B cell (primary cell): Measurements from ENCODE around the gene ALKAL2. TPM values are rescaled to one million over a fixed set of nuclear protein-coding genes. Genes with fewer than 3 reads are reported as not detected.

ENCODE experiments used
- ATAC-seq: fragments of 200-7000 bp; cut with Tn5 transposase; one replicate; pipeline ENCODE4 v1.10.0; 2021; ENCODE audit warnings: low read depth, mild to moderate bottlenecking, moderate number of reproducible peaks, moderate library complexity
- CTCF ChIA-PET: fragments of 350-600 bp; sonication (Branson Sonifier 250); formaldehyde crosslinking; loops from one replicate; lab custom pipeline; 2021; ENCODE audit warnings: antibody characterized with exemption, inconsistent platforms; lab: Charles Lee
- POLR2A ChIA-PET: fragments of 350-600 bp; sonication (Branson Sonifier 250); formaldehyde crosslinking; loops from one replicate; lab custom pipeline; 2021; ENCODE audit warnings: antibody characterized with exemption; lab: Charles Lee
- DNase-seq: peaks from one replicate; pipeline ENCODE4 v3.0.0; 2013
- H2AFZ ChIP-seq: 2 replicates; pipeline ENCODE4 v1.6.1; 2012; ENCODE audit warnings: mild to moderate bottlenecking, low read depth, low read length; ENCODE audit not compliant: insufficient read depth, poor library complexity, severe bottlenecking
- H3K27ac ChIP-seq, 2 donors: 1 replicate in 1 of 2; 2 replicates in 1 of 2; pipeline ENCODE4 v1.5.1; 2012 to 2013; ENCODE audit warnings: low read length in 2 of 2, mild to moderate bottlenecking in 2 of 2, moderate library complexity in 1 of 2
- H3K27me3 ChIP-seq, 4 experiments: fragments of 200-600 bp in 1 of 4; sonication (generic) in 1 of 4; replicated peaks in 1 of 4; 1 replicate in 2 of 4; 2 replicates in 2 of 4; pipeline versions ENCODE4 v1.6.1 to v1.7.0; 2013 to 2016; ENCODE audit warnings: low read length in 3 of 4, mild to moderate bottlenecking in 2 of 4, mixed read lengths in 1 of 4, moderate library complexity in 1 of 4; ENCODE audit not compliant: insufficient read depth in 4 of 4, control insufficient read depth in 3 of 4; ENCODE audit errors: control extremely low read depth in 1 of 4
- H3K36me3 ChIP-seq, 2 experiments: replicated peaks in 1 of 2; 1 replicate in 1 of 2; 2 replicates in 1 of 2; pipeline versions ENCODE4 v1.6.1 to v1.7.1; 2013; ENCODE audit warnings: low read length in 1 of 2; ENCODE audit not compliant: insufficient read depth in 2 of 2, control insufficient read depth in 1 of 2; ENCODE audit errors: control extremely low read depth in 1 of 2, extremely low read depth in 1 of 2
- H3K4me1 ChIP-seq, 2 donors: fragments of 200-600 bp in 1 of 2; sonication (generic) in 1 of 2; 1 replicate in 1 of 2; 2 replicates in 1 of 2; pipeline versions ENCODE4 v1.5.1 to v1.6.1; 2013 to 2017; ENCODE audit warnings: low read length in 2 of 2; ENCODE audit not compliant: control insufficient read depth in 2 of 2, insufficient read depth in 2 of 2
- H3K4me2 ChIP-seq: replicated peaks from 2 replicates; pipeline ENCODE3; 2012; ENCODE audit warnings: mild to moderate bottlenecking, low read depth, low read length; ENCODE audit not compliant: poor library complexity, severe bottlenecking
- H3K4me3 ChIP-seq, 5 experiments: fragments of 200-600 bp in 1 of 5; sonication (generic) in 1 of 5; 1 replicate in 3 of 5; 2 replicates in 2 of 5; pipeline versions ENCODE4 v1.5.1 to v1.7.0; 2011 to 2016; ENCODE audit warnings: low read length in 4 of 5, mild to moderate bottlenecking in 4 of 5, low read depth in 2 of 5, control low read depth in 1 of 5, moderate library complexity in 1 of 5; ENCODE audit not compliant: insufficient read depth in 1 of 5; ENCODE audit errors: control extremely low read depth in 1 of 5, extremely low read depth in 1 of 5
- H3K79me2 ChIP-seq: fragments of 200-600 bp; sonication (generic); one replicate; pipeline ENCODE4 v1.6.0; 2016; ENCODE audit warnings: low read length; ENCODE audit not compliant: control insufficient read depth, insufficient read depth
- H3K9ac ChIP-seq: fragments of 200-600 bp; sonication (generic); 2 replicates; pipeline ENCODE4 v1.6.1; 2017; ENCODE audit warnings: mild to moderate bottlenecking, low read length, moderate library complexity
- H3K9me3 ChIP-seq, 3 donors: one replicate each; pipeline versions ENCODE4 v1.6.1 to v1.7.1; 2013; ENCODE audit warnings: low read length in 2 of 3; ENCODE audit not compliant: control insufficient read depth in 2 of 3, insufficient read depth in 1 of 3; ENCODE audit errors: control extremely low read depth in 1 of 3
- H4K20me1 ChIP-seq: 2 replicates; pipeline ENCODE4 v1.6.0; 2012; ENCODE audit warnings: mild to moderate bottlenecking, low read length; ENCODE audit not compliant: insufficient read depth, control insufficient read depth, poor library complexity, severe bottlenecking
- H3K27ac Mint-ChIP-seq: one replicate; pipeline ENCODE4 v1.8.0; 2021; ENCODE audit warnings: mixed read lengths
- H3K27me3 Mint-ChIP-seq: one replicate; pipeline ENCODE4 v1.8.0; 2021; ENCODE audit warnings: mixed read lengths
- H3K4me1 Mint-ChIP-seq: one replicate; pipeline ENCODE4 v1.8.0; 2021; ENCODE audit warnings: mixed read lengths
- H3K4me3 Mint-ChIP-seq: one replicate; pipeline ENCODE4 v1.8.0; 2021; ENCODE audit warnings: mixed read lengths
- H3K9me3 Mint-ChIP-seq: one replicate; pipeline ENCODE4 v1.8.0; 2022; ENCODE audit warnings: mixed read lengths; ENCODE audit not compliant: insufficient read depth
- CTCF ChIP-seq: fragments of 200-600 bp; IDR thresholded peaks from one replicate; pipeline ENCODE4 v1.8.0; 2022; ENCODE audit warnings: antibody characterized with exemption, mild to moderate bottlenecking
- EZH2 ChIP-seq: IDR thresholded peaks from 2 replicates; pipeline ENCODE4 v1.6.1; 2012; ENCODE audit warnings: borderline replicate concordance, low read depth, mild to moderate bottlenecking, moderate library complexity, low read length; ENCODE audit not compliant: insufficient read depth, poor library complexity, severe bottlenecking
- WGBS: methylation state at CpG from one replicate; pipeline ENCODE4 v1.1.5; 2013; ENCODE audit warnings: missing lambda C conversion rate; ENCODE audit not compliant: insufficient coverage; 5-methylcytosine and 5-hydroxymethylcytosine counted together
- intact Hi-C: fragments of 100-400 bp; cut with micrococcal nuclease; formaldehyde crosslinking; loops from one replicate; pipeline ENCODE4 v1.10.0; 2022
- polyA plus RNA-seq: library from polyadenylated mRNA; depleted of rRNA; stranded (reverse); fragments of >200 nt; gene quantifications from 2 replicates; pipeline ENCODE4 v1.2.3, GENCODE V29; 2012
- total RNA-seq, 2 donors: library from RNA; stranded (reverse); fragments of 120-200 nt in 1 of 2; gene quantifications; 1 replicate in 1 of 2; 2 replicates in 1 of 2; pipeline versions ENCODE4 v1.2.3 to v1.2.4, GENCODE V29; 2013 to 2022

ALKAL2 gene
- total and polyA plus RNA-seq, 2 donors (not counting 1 experiment from before 2014, with no cell fraction given), result 0.79 to 5.3 TPM

GRCh38 chr2:252001-252602 is 35.8 kb downstream of the ALKAL2 start:
- ChIA-PET CTCF (interaction anchor here (1.8 to 2.8 kb wide), 2 partner anchors 384 to 386 kb away, joined by 4 to 9 read pairs; no protein-coding TSS in a partner anchor), POLR2A (no interaction called here)
- no peaks in the 10 kb centered on the region for H3K9me3 Mint-ChIP-seq

More at GRCh38 chr2:252001-252602, 35.8 kb downstream of the ALKAL2 start:
- Histone ChIP-seq H3K79me2 (no peaks in the 10 kb centered on the region), H3K4me2 (no peak overlapping the region), H4K20me1 (no peaks in the 10 kb centered on the region), H3K36me3 (peaks cover 1 to 6% of the 10 kb centered on the region in 2 experiments), H3K4me1 (no peaks in the 10 kb centered on the region), H3K4me3 (no peak overlapping the region), H3K27me3 (no peaks in the 10 kb centered on the region), H3K9ac (no peak overlapping the region), H3K27ac (no peak overlapping the region), H3K9me3 (no peaks in the 10 kb centered on the region), H2AFZ (no peak overlapping the region)
- no peak for ATAC-seq
- TF ChIP-seq EZH2 (no peak), CTCF (no peak)
- Mint-ChIP-seq H3K4me3 (no peak overlapping the region), H3K27me3 (no peaks in the 10 kb centered on the region), H3K4me1 (no peaks in the 10 kb centered on the region), H3K27ac (no peak overlapping the region)
- WGBS, result 98% methylated on average over 6 of the region's 6 CpGs
- intact Hi-C loops, result no loop called here
- DNase-seq, result no peak
